Endothelial cell of umbilical vein (primary cell): Measurements from ENCODE around the gene PRRG2.

Experiments
- CTCF ChIP-seq, 2 donors: IDR thresholded peaks; 1 replicate in 1 of 2; 2 replicates in 1 of 2; pipeline ENCODE4 v1.5.1; 2011; ENCODE audit warnings: low read length in 2 of 2, mild to moderate bottlenecking in 2 of 2, moderate library complexity in 2 of 2, control low read depth in 1 of 2, inconsistent platforms in 1 of 2, low read depth in 1 of 2; ENCODE audit not compliant: insufficient read depth in 1 of 2; ENCODE audit errors: extremely low read depth in 1 of 2
- EZH2 ChIP-seq: IDR thresholded peaks from 2 replicates; pipeline ENCODE4 v1.6.1; 2012; ENCODE audit warnings: borderline replicate concordance, low read depth, mild to moderate bottlenecking, moderate library complexity, low read length, inconsistent platforms; ENCODE audit not compliant: severe bottlenecking

- TF ChIP-seq CTCF (IDR thresholded peaks at IDR 0.05; ENCODE audit: extremely low read depth in 1 of 2, insufficient read depth in 1 of 2, low read depth in 1 of 2, low read length in 2 of 2) = no peak
- TF ChIP-seq EZH2 = no peak
Observed at GRCh38 chr19:49541914-49542313, 39.2 kb upstream of the PRRG2 start.
